ENCODE results near the gene ABLIM1. TPM values are rescaled to one million over a fixed set of nuclear protein-coding genes. Genes with fewer than 3 reads are reported as not detected.

Gene ABLIM1
- total and polyA plus RNA-seq, 2 of the 13 experiments (the other 11 are each of a cell fraction or from before 2014, with no cell fraction given): 59.4 to 92.7 TPM

- Histone ChIP-seq H2AFZ (ENCODE audit: low read length) (no peak overlapping the region), H3K36me3 (replicated peaks in 1 of 2; ENCODE audit: control insufficient read depth in 1 of 2, insufficient read depth in 2 of 2, low read length in 2 of 2) (no peaks in the 10 kb centered on the region), H3K27ac (ENCODE audit: extremely low read length, insufficient read depth, low read length) (no peak overlapping the region), H3K9ac (ENCODE audit: insufficient read depth, low read depth, low read length) (no peak overlapping the region), H3K79me2 (ENCODE audit: insufficient read depth, low read length) (no peaks in the 10 kb centered on the region), H3K4me1 (ENCODE audit: insufficient read depth, low read length) (peaks cover 8% of the 10 kb centered on the region; the same call in 1 of the 2 replicates), H3K4me3 (replicated peaks in 1 of 3; ENCODE audit: insufficient read depth in 1 of 3, low read depth in 2 of 3, low read length in 3 of 3) (no peak overlapping the region), H4K20me1 (ENCODE audit: insufficient read depth, low read length) (no peaks in the 10 kb centered on the region), H3K4me2 (ENCODE audit: low read depth, low read length) (no peak overlapping the region), H3K9me3 (ENCODE audit: low read length) (no peaks in the 10 kb centered on the region), H3K27me3 (ENCODE audit: control insufficient read depth in 1 of 2, insufficient read depth in 2 of 2, low read length in 2 of 2) (no peaks in the 10 kb centered on the region)
- DNase-seq (ENCODE audit: low spot score) (no peak), FAIRE-seq (no peak), ATAC-seq (no peak)
- BruUV-seq (replicated peaks): no TSS peak
- intact Hi-C loops (cut with micrococcal nuclease; ENCODE audit: unreplicated experiment) (no loop called here), in situ Hi-C loops (cut with HindIII; ENCODE audit: extremely low pct_ligation_motif_present, low pct_unique_long_range_greater_than_20kb) (no loop called here)
- ChIA-PET CTCF (ENCODE audit: low intra/inter-chr PET ratio, low total read pairs) (no interaction called here), POLR2A (no interaction called here)
- WGBS (ENCODE audit: low lambda C conversion rate): 43% methylated on average over 4 of the region's 4 CpGs
- TF ChIP-seq SUZ12 (IDR thresholded peaks at IDR 0.05; ENCODE audit: low read depth, low read length) (no peak), ZNF577 (CRISPR knock-in tag; IDR thresholded peaks at IDR 0.05; ENCODE audit: borderline replicate concordance, low read depth) (no peak), ZEB1 (IDR thresholded peaks at IDR 0.05; ENCODE audit: insufficient replicate concordance, low read depth) (no peak), POLR2AphosphoS5 (IDR thresholded peaks at IDR 0.05; ENCODE audit: low read depth, low read length) (no peak), MTA3 (CRISPR knock-in tag; IDR thresholded peaks at IDR 0.05) (no peak), GLMP (CRISPR knock-in tag; IDR thresholded peaks at IDR 0.05; ENCODE audit: borderline replicate concordance) (no peak), PRDM10 (CRISPR knock-in tag; IDR thresholded peaks at IDR 0.05; ENCODE audit: low read depth) (no peak), ZNF446 (CRISPR knock-in tag; IDR thresholded peaks at IDR 0.05) (no peak), ZFP36L2 (CRISPR knock-in tag; IDR thresholded peaks at IDR 0.05) (no peak), ZNF557 (CRISPR knock-in tag; IDR thresholded peaks at IDR 0.05) (no peak), MED13 (CRISPR knock-in tag; IDR thresholded peaks at IDR 0.05) (no peak)
- TF ChIP-seq, protein P1, sequence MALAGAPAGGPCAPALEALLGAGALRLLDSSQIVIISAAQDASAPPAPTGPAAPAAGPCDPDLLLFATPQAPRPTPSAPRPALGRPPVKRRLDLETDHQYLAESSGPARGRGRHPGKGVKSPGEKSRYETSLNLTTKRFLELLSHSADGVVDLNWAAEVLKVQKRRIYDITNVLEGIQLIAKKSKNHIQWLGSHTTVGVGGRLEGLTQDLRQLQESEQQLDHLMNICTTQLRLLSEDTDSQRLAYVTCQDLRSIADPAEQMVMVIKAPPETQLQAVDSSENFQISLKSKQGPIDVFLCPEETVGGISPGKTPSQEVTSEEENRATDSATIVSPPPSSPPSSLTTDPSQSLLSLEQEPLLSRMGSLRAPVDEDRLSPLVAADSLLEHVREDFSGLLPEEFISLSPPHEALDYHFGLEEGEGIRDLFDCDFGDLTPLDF (CRISPR knock-in tag; IDR thresholded peaks at IDR 0.05): no peak
- TF ChIP-seq, protein P2, sequence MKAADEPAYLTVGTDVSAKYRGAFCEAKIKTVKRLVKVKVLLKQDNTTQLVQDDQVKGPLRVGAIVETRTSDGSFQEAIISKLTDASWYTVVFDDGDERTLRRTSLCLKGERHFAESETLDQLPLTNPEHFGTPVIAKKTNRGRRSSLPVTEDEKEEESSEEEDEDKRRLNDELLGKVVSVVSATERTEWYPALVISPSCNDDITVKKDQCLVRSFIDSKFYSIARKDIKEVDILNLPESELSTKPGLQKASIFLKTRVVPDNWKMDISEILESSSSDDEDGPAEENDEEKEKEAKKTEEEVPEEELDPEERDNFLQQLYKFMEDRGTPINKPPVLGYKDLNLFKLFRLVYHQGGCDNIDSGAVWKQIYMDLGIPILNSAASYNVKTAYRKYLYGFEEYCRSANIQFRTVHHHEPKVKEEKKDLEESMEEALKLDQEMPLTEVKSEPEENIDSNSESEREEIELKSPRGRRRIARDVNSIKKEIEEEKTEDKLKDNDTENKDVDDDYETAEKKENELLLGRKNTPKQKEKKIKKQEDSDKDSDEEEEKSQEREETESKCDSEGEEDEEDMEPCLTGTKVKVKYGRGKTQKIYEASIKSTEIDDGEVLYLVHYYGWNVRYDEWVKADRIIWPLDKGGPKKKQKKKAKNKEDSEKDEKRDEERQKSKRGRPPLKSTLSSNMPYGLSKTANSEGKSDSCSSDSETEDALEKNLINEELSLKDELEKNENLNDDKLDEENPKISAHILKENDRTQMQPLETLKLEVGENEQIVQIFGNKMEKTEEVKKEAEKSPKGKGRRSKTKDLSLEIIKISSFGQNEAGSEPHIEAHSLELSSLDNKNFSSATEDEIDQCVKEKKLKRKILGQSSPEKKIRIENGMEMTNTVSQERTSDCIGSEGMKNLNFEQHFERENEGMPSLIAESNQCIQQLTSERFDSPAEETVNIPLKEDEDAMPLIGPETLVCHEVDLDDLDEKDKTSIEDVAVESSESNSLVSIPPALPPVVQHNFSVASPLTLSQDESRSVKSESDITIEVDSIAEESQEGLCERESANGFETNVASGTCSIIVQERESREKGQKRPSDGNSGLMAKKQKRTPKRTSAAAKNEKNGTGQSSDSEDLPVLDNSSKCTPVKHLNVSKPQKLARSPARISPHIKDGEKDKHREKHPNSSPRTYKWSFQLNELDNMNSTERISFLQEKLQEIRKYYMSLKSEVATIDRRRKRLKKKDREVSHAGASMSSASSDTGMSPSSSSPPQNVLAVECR (CRISPR knock-in tag; IDR thresholded peaks at IDR 0.05; ENCODE audit: borderline replicate concordance): no peak
These were observed 20.3 kb upstream of the ABLIM1 start for GRCh38 chr10:114678336-114678735.

Data from HepG2 (cell line).